Bronchial epithelial cell (primary cell): ENCODE data around the gene NPVF. TPM values are rescaled to one million over a fixed set of nuclear protein-coding genes. Genes with fewer than 3 reads are reported as not detected.
A peak's percentile ranks its signal among the peaks of the same experiment; 100 is the strongest.

ENCODE experiments used
- DNase-seq: peaks from one replicate; pipeline ENCODE4 v3.0.0-alpha.2; 2010; ENCODE audit warnings: low read depth
- FAIRE-seq: peaks from 2 replicates; lab custom pipeline; 2011; peaks lifted over from hg19 to GRCh38; lab: Jason Lieb, UNC
- H3K27me3 ChIP-seq: 2 replicates; pipeline ENCODE4 v1.5.1; 2011; ENCODE audit warnings: low read length; ENCODE audit not compliant: control insufficient read depth, insufficient read depth
- H3K36me3 ChIP-seq: 2 replicates; pipeline ENCODE4 v1.5.1; 2011; ENCODE audit warnings: low read length; ENCODE audit not compliant: control insufficient read depth, insufficient read depth
- H3K4me3 ChIP-seq: 2 replicates; pipeline ENCODE4 v1.5.1; 2011; ENCODE audit warnings: mild to moderate bottlenecking, low read depth, low read length, control low read depth
- total RNA-seq: library from RNA; depleted of rRNA; stranded (reverse); fragments of >200 nt; gene quantifications from 2 replicates; pipeline ENCODE4 v1.2.1, GENCODE V29; 2014
- TF ChIP-seq, protein P1 (sequence below): IDR thresholded peaks from 2 replicates; pipeline ENCODE4 v1.5.1; 2011; ENCODE audit warnings: mild to moderate bottlenecking, moderate library complexity, low read length, control low read depth, inconsistent platforms; ENCODE audit not compliant: insufficient read depth, severe bottlenecking

Gene NPVF
- total RNA-seq, 1 donor from 2014 or later: not detected

DNA sequence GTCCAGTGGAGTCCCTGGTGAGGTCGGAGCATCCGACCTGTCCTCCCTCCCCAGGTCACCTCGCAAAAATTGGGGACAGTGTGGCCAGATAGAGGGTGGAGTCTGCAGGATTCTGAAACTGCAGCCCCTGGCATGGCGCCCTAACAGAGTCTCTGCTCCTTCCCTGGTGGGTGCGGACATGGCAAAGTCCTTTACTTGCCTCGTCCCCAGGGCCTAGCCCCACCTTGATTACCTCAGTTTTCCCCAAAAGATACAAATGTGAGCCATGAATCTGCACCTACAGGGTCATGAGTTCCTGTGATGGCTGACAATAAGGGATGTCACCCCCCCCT is 47.7 kb downstream of the NPVF start:
- peaks cover 2% of the 10 kb centered on the region for H3K27me3 ChIP-seq
- TF ChIP-seq, protein P1, sequence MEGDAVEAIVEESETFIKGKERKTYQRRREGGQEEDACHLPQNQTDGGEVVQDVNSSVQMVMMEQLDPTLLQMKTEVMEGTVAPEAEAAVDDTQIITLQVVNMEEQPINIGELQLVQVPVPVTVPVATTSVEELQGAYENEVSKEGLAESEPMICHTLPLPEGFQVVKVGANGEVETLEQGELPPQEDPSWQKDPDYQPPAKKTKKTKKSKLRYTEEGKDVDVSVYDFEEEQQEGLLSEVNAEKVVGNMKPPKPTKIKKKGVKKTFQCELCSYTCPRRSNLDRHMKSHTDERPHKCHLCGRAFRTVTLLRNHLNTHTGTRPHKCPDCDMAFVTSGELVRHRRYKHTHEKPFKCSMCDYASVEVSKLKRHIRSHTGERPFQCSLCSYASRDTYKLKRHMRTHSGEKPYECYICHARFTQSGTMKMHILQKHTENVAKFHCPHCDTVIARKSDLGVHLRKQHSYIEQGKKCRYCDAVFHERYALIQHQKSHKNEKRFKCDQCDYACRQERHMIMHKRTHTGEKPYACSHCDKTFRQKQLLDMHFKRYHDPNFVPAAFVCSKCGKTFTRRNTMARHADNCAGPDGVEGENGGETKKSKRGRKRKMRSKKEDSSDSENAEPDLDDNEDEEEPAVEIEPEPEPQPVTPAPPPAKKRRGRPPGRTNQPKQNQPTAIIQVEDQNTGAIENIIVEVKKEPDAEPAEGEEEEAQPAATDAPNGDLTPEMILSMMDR: no peak
- H3K4me3 ChIP-seq: peak overlapping the region; percentile 79
- FAIRE-seq (no peak), DNase-seq (no peak)
- no peaks in the 10 kb centered on the region for H3K36me3 ChIP-seq

DNA sequence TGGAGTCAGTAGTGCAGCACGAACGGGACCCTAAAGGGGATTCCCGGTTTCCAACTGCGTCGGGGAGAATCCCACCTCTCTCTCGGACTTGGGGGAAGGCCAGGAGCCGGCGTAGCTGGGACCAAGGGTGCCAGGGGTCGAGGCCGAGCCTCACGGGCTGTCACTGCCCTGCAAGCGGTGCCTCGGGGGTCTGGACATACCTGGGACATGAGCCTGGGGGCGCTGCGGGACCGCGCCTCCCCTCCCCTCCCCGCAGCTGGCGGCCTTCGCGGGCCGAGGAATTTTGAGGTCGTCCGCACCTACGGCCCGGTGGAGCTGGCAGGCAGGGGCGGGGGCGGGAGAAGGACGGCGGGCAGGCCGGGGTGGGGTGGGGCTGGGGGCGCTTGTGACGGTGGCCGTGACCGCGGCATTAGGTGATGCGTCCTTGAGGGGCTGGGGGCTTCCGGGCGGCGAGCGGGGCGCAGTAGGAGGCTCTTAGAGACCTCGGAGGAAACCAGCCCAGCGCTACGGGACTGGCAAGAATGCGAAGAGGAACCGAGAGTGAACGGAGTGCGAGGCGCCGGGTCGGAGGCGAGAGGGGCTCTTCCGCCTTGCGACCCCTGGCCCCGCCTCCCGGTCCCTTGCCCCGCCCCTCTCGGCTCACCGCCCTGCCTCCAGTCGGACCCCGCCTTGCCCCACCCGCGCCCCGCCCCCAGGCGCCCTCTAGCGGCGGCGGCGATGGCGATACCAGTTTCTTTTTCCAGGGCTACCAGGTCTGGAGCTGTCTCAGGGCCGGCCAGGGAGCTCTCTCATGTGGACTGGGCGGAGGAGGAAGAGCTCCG is 48.3 kb downstream of the NPVF start:
- TF ChIP-seq, protein P1: peak; percentile 61
- H3K27me3 ChIP-seq: peaks cover 2% of the 10 kb centered on the region
- H3K36me3 ChIP-seq: no peaks in the 10 kb centered on the region
- H3K4me3 ChIP-seq: peak overlapping the region; percentile 79
- FAIRE-seq (no peak), DNase-seq (peak; percentile 38)

DNA sequence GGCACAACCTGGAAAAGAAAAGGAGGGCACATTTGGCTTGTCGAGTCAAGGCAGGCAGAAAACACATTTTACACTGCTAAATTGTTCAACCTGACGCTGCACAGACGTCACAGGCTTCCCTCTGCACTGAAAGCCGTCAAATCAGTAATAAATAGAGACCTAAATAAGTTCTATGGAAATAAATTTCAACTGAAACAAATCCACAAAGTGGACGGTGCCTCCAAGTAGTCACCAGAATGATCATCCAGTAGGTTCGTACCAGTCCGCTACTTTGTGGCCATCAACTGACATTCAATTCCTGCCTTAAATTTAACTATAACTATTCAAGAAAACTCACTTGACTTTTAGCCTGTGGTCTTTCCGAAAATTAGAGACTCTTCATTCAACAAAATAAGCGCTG is 49.0 kb downstream of the NPVF start:
- FAIRE-seq (no peak), DNase-seq (no peak)
- Histone ChIP-seq H3K4me3 (peak overlapping the region; percentile 79), H3K27me3 (peaks cover 2% of the 10 kb centered on the region), H3K36me3 (no peaks in the 10 kb centered on the region)
- TF ChIP-seq, protein P1: no peak

Other genes with a start within 250 kb of the NPVF start
- 19.7 and 25.0 TPM in 2 replicates for gene OSBPL3, start 248.3 kb downstream of the NPVF start, total RNA-seq
- 45.3 and 80.0 TPM in 2 replicates for gene CYCS, start 103.2 kb downstream of the NPVF start, total RNA-seq